Measurements from ENCODE around the gene CHD3.

GRCh38 chr17:7897773-7898172, 9.2 kb downstream of the CHD3 start:
- TF ChIP-seq CTCF (IDR thresholded peaks at IDR 0.05; ENCODE audit: insufficient read depth, low read length) (no peak), GABPA (IDR thresholded peaks at IDR 0.05; ENCODE audit: low read depth) (no peak)

Data from HL-60 (cell line).